HepG2 (cell line): Measurements from ENCODE around the gene DYNC1LI2. TPM values are rescaled to one million over a fixed set of nuclear protein-coding genes. Genes with fewer than 3 reads are reported as not detected.

Source experiments
- AHDC1 ChIP-seq: sonication (generic); formaldehyde crosslinking; IDR thresholded peaks from 2 replicates; pipeline ENCODE4 v1.5.1; 2020; ENCODE audit warnings: mild to moderate bottlenecking, missing genetic modification reagents, borderline replicate concordance
- EHMT2 ChIP-seq: fragments of 200-600 bp; sonication (generic); IDR thresholded peaks from 2 replicates; pipeline ENCODE4 v1.7.0; 2017; ENCODE audit warnings: antibody characterized with exemption, low read depth, low read length, borderline replicate concordance
- FLYWCH1 ChIP-seq: sonication (generic); formaldehyde crosslinking; IDR thresholded peaks from 2 replicates; pipeline ENCODE4 v1.8.1; 2023; ENCODE audit warnings: mild to moderate bottlenecking, missing genetic modification reagents
- MAFF ChIP-seq: IDR thresholded peaks from 2 replicates; pipeline ENCODE4 v1.6.1; 2011; ENCODE audit warnings: low read depth, low read length, improper control_type of control experiment
- PPARG ChIP-seq: conservative IDR thresholded peaks from 2 replicates; pipeline ENCODE4 v1.6.1; 2016; ENCODE audit warnings: missing biosample characterization, missing genetic modification reagents
- RBM22 ChIP-seq: fragments of 200-400 bp; formaldehyde crosslinking; optimal IDR thresholded peaks from 2 replicates; pipeline ENCODE3; 2017; ENCODE audit warnings: mild to moderate bottlenecking, low read length, moderate library complexity
- SKI ChIP-seq: fragments of 450-650 bp; IDR thresholded peaks from one replicate; pipeline ENCODE4 v1.6.1; 2018; ENCODE audit warnings: mild to moderate bottlenecking; ENCODE audit not compliant: partially characterized antibody
- SMARCC2 ChIP-seq: fragments of 450-650 bp; IDR thresholded peaks from 2 replicates; pipeline ENCODE4 v1.6.1; 2017; ENCODE audit warnings: antibody characterized with exemption, mild to moderate bottlenecking
- SOX6 ChIP-seq, 2 experiments: fragments of 450-650 bp in 1 of 2; sonication (generic) in 1 of 2; formaldehyde crosslinking in 1 of 2; IDR thresholded peaks; 2 replicates each; pipeline versions ENCODE4 v1.4.0 to v1.6.1; 2017 to 2020; ENCODE audit warnings: antibody characterized with exemption in 1 of 2, mild to moderate bottlenecking in 1 of 2, missing genetic modification reagents in 1 of 2
- SRSF9 ChIP-seq: fragments of 200-400 bp; formaldehyde crosslinking; IDR thresholded peaks from 2 replicates; pipeline ENCODE4 v1.6.1; 2018; ENCODE audit warnings: borderline replicate concordance, mild to moderate bottlenecking, low read depth, low read length; ENCODE audit not compliant: insufficient read depth, poor library complexity, severe bottlenecking
- ZFP90 ChIP-seq: sonication (generic); formaldehyde crosslinking; IDR thresholded peaks from 2 replicates; pipeline ENCODE4 v1.8.0; 2022; ENCODE audit warnings: missing genetic modification reagents, mild to moderate bottlenecking, inconsistent platforms, borderline replicate concordance
- ZMYM2 ChIP-seq: sonication (generic); formaldehyde crosslinking; IDR thresholded peaks from 2 replicates; pipeline ENCODE4 v1.8.0; 2022; ENCODE audit warnings: mild to moderate bottlenecking, missing genetic modification reagents
- ZNF430 ChIP-seq: sonication (generic); formaldehyde crosslinking; IDR thresholded peaks from 2 replicates; pipeline ENCODE4 v1.9.0; 2021; ENCODE audit warnings: mild to moderate bottlenecking, missing genetic modification reagents
- ZNF501 ChIP-seq: sonication (generic); formaldehyde crosslinking; IDR thresholded peaks from 2 replicates; pipeline ENCODE4 v1.5.1; 2020; ENCODE audit warnings: mild to moderate bottlenecking, moderate library complexity, missing genetic modification reagents
- ZNF510 ChIP-seq: sonication (generic); formaldehyde crosslinking; IDR thresholded peaks from 2 replicates; pipeline ENCODE4 v1.4.0; 2020; ENCODE audit warnings: low read depth, mild to moderate bottlenecking, missing genetic modification reagents
- ZNF792 ChIP-seq: IDR thresholded peaks from 2 replicates; pipeline ENCODE4 v1.6.1; 2016
- ZNF883 ChIP-seq: sonication (generic); formaldehyde crosslinking; IDR thresholded peaks from 2 replicates; pipeline ENCODE4 v1.5.1; 2020; ENCODE audit warnings: mild to moderate bottlenecking, missing genetic modification reagents; ENCODE audit errors: not compliant biosample characterization
- polyA plus RNA-seq, 8 experiments: library from polyadenylated mRNA; depleted of rRNA in 3 of 8; stranded (reverse) in 7 of 8; unstranded in 1 of 8; fragments of >200 nt; fragmentation: Illumina TruSeq in 4 of 8; extraction: Trizol in 4 of 8; gene quantifications; 2 replicates each; pipeline versions ENCODE4 v1.2.1 to v1.2.3, GENCODE V29; 2011 to 2016; ENCODE audit warnings: low read depth in 4 of 8, missing spikeins in 1 of 8, mixed read lengths in 1 of 8; ENCODE audit not compliant: insufficient read depth in 1 of 8
- total RNA-seq, 5 experiments: library from RNA; depleted of rRNA; stranded (reverse); fragments of >200 nt; fragmentation: Illumina TruSeq; extraction: Trizol; gene quantifications; 2 replicates each; pipeline ENCODE4 v1.2.3, GENCODE V29; 2016; ENCODE audit warnings: low read depth in 1 of 5
- TF ChIP-seq, protein P1 (sequence below): sonication (generic); formaldehyde crosslinking; IDR thresholded peaks from 2 replicates; pipeline ENCODE4 v1.5.0; 2020; ENCODE audit warnings: mild to moderate bottlenecking, low read depth, missing genetic modification reagents, borderline replicate concordance
- TF ChIP-seq, protein P2 (sequence below): sonication (generic); formaldehyde crosslinking; IDR thresholded peaks from 2 replicates; pipeline ENCODE4 v1.4.0; 2020; ENCODE audit warnings: missing genetic modification reagents

The DYNC1LI2 gene
- total and polyA plus RNA-seq, 2 of the 13 experiments (the other 11 are each of a cell fraction or from before 2014, with no cell fraction given): 65.5 to 135 TPM

DNA sequence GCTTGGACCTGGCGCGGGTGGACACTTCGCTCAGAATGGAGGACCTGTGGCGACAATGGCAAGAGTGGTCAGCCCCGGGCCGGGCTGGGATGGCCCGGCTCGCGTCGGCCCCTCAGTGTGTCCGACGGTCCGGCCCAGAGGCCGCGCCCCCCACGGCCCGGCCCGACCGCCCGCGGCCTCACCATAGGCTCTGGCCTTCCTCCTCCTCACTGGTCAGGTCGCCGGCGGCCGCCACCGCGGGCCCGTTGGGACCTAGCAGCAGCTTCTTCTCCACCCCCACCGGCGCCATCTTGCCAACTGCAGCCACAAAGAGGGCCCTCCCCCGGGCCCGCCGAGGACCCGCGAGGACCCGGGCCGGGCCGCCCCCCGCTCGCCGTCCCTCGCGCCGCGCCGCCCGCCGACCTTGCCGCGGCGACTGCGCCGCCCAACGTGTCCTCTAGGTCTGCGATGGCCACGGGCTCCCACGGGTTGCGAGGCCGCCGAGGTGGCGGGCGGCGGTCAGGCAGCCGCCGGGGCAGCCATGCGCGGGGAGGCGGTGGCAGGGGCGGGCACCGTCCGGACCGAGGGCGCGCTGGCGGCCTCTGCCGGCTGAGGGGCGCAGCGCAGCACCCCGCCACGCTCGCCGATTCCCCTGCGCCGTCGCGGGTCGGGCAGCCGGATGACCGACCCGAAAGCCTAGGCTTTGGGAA is at the start of gene DYNC1LI2 (continued):
- TF ChIP-seq FLYWCH1 (CRISPR knock-in tag): no peak
- no peak for TF ChIP-seq RBM22
- TF ChIP-seq SOX6 (IDR thresholded peaks at IDR 0.05): no peak
- 0 out of 2 replicates have a peak, but pooled peaks have one; percentile 5 for TF ChIP-seq SOX6 (CRISPR knock-in tag; IDR thresholded peaks at IDR 0.05)
- TF ChIP-seq ZMYM2 (CRISPR knock-in tag): no peak
- TF ChIP-seq ZNF430: peak; percentile 79; the same call in 1 of the 2 replicates
- TF ChIP-seq ZNF510 (CRISPR knock-in tag): no peak
- TF ChIP-seq MAFF: no peak
- TF ChIP-seq ZNF792 (CRISPR knock-in tag): 0 out of 2 replicates have a peak, but pooled peaks have one; percentile 9
- TF ChIP-seq ZFP90: no peak
- no peak; the same call in 1 of the 2 replicates for TF ChIP-seq PPARG (CRISPR knock-in tag)
- TF ChIP-seq, protein P1, sequence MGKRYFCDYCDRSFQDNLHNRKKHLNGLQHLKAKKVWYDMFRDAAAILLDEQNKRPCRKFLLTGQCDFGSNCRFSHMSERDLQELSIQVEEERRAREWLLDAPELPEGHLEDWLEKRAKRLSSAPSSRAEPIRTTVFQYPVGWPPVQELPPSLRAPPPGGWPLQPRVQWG (CRISPR knock-in tag): no peak
- TF ChIP-seq SKI: peak; percentile 87
- TF ChIP-seq SRSF9: no peak
- TF ChIP-seq AHDC1 (CRISPR knock-in tag): no peak
- no peak for TF ChIP-seq EHMT2
- TF ChIP-seq ZNF501 (CRISPR knock-in tag): no peak; the same call in 1 of the 2 replicates
- TF ChIP-seq, protein P2, sequence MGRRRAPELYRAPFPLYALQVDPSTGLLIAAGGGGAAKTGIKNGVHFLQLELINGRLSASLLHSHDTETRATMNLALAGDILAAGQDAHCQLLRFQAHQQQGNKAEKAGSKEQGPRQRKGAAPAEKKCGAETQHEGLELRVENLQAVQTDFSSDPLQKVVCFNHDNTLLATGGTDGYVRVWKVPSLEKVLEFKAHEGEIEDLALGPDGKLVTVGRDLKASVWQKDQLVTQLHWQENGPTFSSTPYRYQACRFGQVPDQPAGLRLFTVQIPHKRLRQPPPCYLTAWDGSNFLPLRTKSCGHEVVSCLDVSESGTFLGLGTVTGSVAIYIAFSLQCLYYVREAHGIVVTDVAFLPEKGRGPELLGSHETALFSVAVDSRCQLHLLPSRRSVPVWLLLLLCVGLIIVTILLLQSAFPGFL (CRISPR knock-in tag): no peak
- no peak for TF ChIP-seq SMARCC2
- peak; percentile 29 for TF ChIP-seq ZNF883
